ENCODE results near the gene BPTF. TPM values are rescaled to one million over a fixed set of nuclear protein-coding genes. Genes with fewer than 3 reads are reported as not detected.
"Not testable (repeated sequence)": the region's sequence is repeated elsewhere in the genome, so short reads cannot be mapped to it uniquely, and the experiment has no call there.

Gene BPTF
- total and polyA plus RNA-seq, 2 donors = 29.8 to 48.5 TPM

- DNase-seq (ENCODE audit: low read depth in 6 of 9, low spot score in 9 of 9) = no peak
- H3K27me3 ChIP-seq (ENCODE audit: control insufficient read depth in 2 of 2, insufficient read depth in 1 of 2, low read length in 1 of 2) = peaks cover 36 to 52% of the 10 kb centered on the region in 2 donors
- peaks cover 7 to 20% of the 10 kb centered on the region in 2 donors for H3K4me1 ChIP-seq (ENCODE audit: control insufficient read depth in 2 of 2, insufficient read depth in 2 of 2, low read length in 2 of 2)
- WGBS = 90% methylated on average over 2 of the region's 2 CpGs
- no peaks in the 10 kb centered on the region for H3K36me3 ChIP-seq (ENCODE audit: control insufficient read depth in 2 of 2, insufficient read depth in 2 of 2, low read length in 1 of 2)
- no peak overlapping the region for H3K4me3 ChIP-seq (ENCODE audit: low read length in 2 of 2)
- H3K9me3 ChIP-seq (ENCODE audit: control insufficient read depth in 2 of 2, insufficient read depth in 1 of 2, low read length in 1 of 2) = no peaks in the 10 kb centered on the region
- H3K27ac ChIP-seq (ENCODE audit: low read depth in 1 of 2, low read length in 1 of 2) = no peak overlapping the region
These were observed 173.2 kb downstream of the BPTF start for GRCh38 chr17:67998466-67998865.

GRCh38 chr17:67999291-67999911 is 174.1 kb downstream of the BPTF start:
- Histone ChIP-seq H3K27me3 (ENCODE audit: control insufficient read depth in 2 of 2, insufficient read depth in 1 of 2, low read length in 1 of 2) (peaks cover 27 to 44% of the 10 kb centered on the region in 2 donors), H3K27ac (ENCODE audit: low read depth in 1 of 2, low read length in 1 of 2) (no peak overlapping the region), H3K4me3 (ENCODE audit: low read length in 2 of 2) (no peak overlapping the region), H3K4me1 (ENCODE audit: control insufficient read depth in 2 of 2, insufficient read depth in 2 of 2, low read length in 2 of 2) (peaks cover 7 to 15% of the 10 kb centered on the region in 2 donors), H3K36me3 (ENCODE audit: control insufficient read depth in 2 of 2, insufficient read depth in 2 of 2, low read length in 1 of 2) (no peaks in the 10 kb centered on the region), H3K9me3 (ENCODE audit: control insufficient read depth in 2 of 2, insufficient read depth in 1 of 2, low read length in 1 of 2) (no peaks in the 10 kb centered on the region)
- WGBS = over 99% methylated on average over 3 of the region's 3 CpGs
- no peak for DNase-seq (ENCODE audit: low read depth in 6 of 9, low spot score in 9 of 9)

DNA sequence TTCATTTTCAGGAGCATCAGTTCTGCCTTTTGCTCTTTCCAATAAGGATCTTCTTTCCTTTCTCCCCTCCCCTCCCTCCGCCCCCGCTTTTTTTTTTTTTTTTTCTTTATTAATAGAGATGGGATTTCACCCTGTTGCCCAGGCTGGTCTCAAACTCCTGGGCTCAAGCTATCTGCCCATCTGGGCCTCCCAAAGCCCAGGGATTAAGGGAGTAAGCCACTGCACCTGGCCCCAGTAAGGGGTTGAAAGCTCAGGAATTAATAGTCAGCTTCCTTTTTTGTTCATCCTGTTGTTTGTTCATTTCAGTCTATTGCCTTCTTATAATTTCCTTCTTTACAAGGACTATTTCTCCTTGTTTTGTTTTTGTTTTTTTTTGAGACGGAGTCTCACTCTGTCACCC is 178.9 kb downstream of the BPTF start:
- no peak overlapping the region for H3K4me3 ChIP-seq (ENCODE audit: low read length in 2 of 2)
- WGBS = 91% methylated on average over 3 of the region's 3 CpGs

DNA sequence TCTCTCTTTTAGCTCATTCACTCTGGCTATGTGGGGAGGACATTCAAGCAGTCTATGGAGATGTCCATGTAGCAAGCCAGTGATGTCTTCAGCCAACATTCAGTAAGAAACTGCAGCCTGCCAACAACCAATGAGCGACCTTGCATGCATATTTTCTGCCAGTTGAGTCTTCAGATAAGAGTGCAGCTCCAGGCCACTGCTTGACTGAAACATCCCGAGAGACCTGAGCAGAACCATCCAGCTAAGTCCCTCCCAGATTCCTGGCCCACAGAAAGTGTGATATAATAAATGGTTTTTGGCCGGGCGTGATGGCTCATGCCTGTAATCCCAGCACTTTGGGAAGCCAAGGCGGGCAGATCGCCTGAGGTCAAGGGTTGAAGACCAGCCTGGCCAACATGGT is 181.5 kb downstream of the BPTF start:
- Histone ChIP-seq H3K9me3 (ENCODE audit: control insufficient read depth in 2 of 2, insufficient read depth in 1 of 2, low read length in 1 of 2) (peaks cover 0 to 2% of the 10 kb centered on the region in 2 donors), H3K36me3 (ENCODE audit: control insufficient read depth in 2 of 2, insufficient read depth in 2 of 2, low read length in 1 of 2) (no peaks in the 10 kb centered on the region), H3K27me3 (ENCODE audit: control insufficient read depth in 2 of 2, insufficient read depth in 1 of 2, low read length in 1 of 2) (no peaks in the 10 kb centered on the region), H3K4me3 (ENCODE audit: low read length in 2 of 2) (no peak overlapping the region), H3K27ac (ENCODE audit: low read depth in 1 of 2, low read length in 1 of 2) (no peak overlapping the region), H3K4me1 (ENCODE audit: control insufficient read depth in 2 of 2, insufficient read depth in 2 of 2, low read length in 2 of 2) (peaks cover 0 to 3% of the 10 kb centered on the region in 2 donors)
- DNase-seq (ENCODE audit: low read depth in 6 of 9, low spot score in 9 of 9) = no peak
- 93% methylated on average over 6 of the region's 6 CpGs for WGBS

More for the DNA sequence above, 178.9 kb downstream of the BPTF start:
- Histone ChIP-seq H3K36me3 (ENCODE audit: control insufficient read depth in 2 of 2, insufficient read depth in 2 of 2, low read length in 1 of 2) (no peaks in the 10 kb centered on the region), H3K27me3 (ENCODE audit: control insufficient read depth in 2 of 2, insufficient read depth in 1 of 2, low read length in 1 of 2) (peaks cover 0 to 3% of the 10 kb centered on the region in 2 donors), H3K9me3 (ENCODE audit: control insufficient read depth in 2 of 2, insufficient read depth in 1 of 2, low read length in 1 of 2) (no peaks in the 10 kb centered on the region), H3K27ac (ENCODE audit: low read depth in 1 of 2, low read length in 1 of 2) (no peak overlapping the region), H3K4me1 (ENCODE audit: control insufficient read depth in 2 of 2, insufficient read depth in 2 of 2, low read length in 2 of 2) (no peaks in the 10 kb centered on the region)
- no peak for DNase-seq (ENCODE audit: low read depth in 6 of 9, low spot score in 9 of 9)

DNA sequence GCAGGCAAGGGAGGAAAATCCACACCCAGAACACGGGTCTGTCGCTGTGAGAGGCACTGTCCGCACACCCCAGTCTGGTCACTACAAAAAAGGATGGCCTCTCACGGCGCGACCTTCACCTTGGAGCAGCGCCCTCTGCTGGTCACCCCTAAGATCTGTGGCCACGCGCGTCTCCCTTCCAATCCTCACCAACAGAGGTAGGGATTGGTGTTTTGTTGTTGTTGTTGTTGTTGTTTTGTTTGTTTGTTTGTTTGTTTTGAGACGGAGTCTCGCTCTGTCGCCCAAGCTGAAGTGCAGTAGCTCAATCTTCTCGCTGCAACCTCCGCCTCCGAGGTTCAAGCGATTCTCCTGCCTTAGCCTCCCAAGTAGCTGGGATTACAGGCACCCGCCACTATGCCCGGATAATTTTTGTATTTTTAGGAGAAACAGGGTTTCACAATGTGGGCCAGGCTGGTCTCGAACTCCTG is 185.9 kb downstream of the BPTF start:
- Histone ChIP-seq H3K4me1 (ENCODE audit: control insufficient read depth in 2 of 2, insufficient read depth in 2 of 2, low read length in 2 of 2) (peaks cover 0 to 3% of the 10 kb centered on the region in 2 donors), H3K9me3 (ENCODE audit: control insufficient read depth in 2 of 2, insufficient read depth in 1 of 2, low read length in 1 of 2) (peaks cover 0 to 2% of the 10 kb centered on the region in 2 donors), H3K36me3 (ENCODE audit: control insufficient read depth in 2 of 2, insufficient read depth in 2 of 2, low read length in 1 of 2) (no peaks in the 10 kb centered on the region), H3K4me3 (ENCODE audit: low read length in 2 of 2) (no peak overlapping the region), H3K27me3 (ENCODE audit: control insufficient read depth in 2 of 2, insufficient read depth in 1 of 2, low read length in 1 of 2) (no peaks in the 10 kb centered on the region), H3K27ac (ENCODE audit: low read depth in 1 of 2, low read length in 1 of 2) (no peak overlapping the region)
- DNase-seq (ENCODE audit: low read depth in 6 of 9, low spot score in 9 of 9) = peak in 2 of 9 donors; percentile 38 to 41
- 44% methylated on average over 20 of the region's 20 CpGs for WGBS

GRCh38 chr17:68013385-68013784 is 188.1 kb downstream of the BPTF start:
- H3K27me3 ChIP-seq (ENCODE audit: control insufficient read depth in 2 of 2, insufficient read depth in 1 of 2, low read length in 1 of 2) = no peaks in the 10 kb centered on the region
- H3K36me3 ChIP-seq (ENCODE audit: control insufficient read depth in 2 of 2, insufficient read depth in 2 of 2, low read length in 1 of 2) = no peaks in the 10 kb centered on the region
- H3K27ac ChIP-seq (ENCODE audit: low read depth in 1 of 2, low read length in 1 of 2) = no peak overlapping the region
- H3K4me1 ChIP-seq (ENCODE audit: control insufficient read depth in 2 of 2, insufficient read depth in 2 of 2, low read length in 2 of 2) = peaks cover 0 to 3% of the 10 kb centered on the region in 2 donors
- no peak for DNase-seq (ENCODE audit: low read depth in 6 of 9, low spot score in 9 of 9)
- H3K4me3 ChIP-seq (ENCODE audit: low read length in 2 of 2) = no peak overlapping the region
- H3K9me3 ChIP-seq (ENCODE audit: control insufficient read depth in 2 of 2, insufficient read depth in 1 of 2, low read length in 1 of 2) = peaks cover 0 to 2% of the 10 kb centered on the region in 2 donors

- WGBS = 95% methylated on average over 11 of the region's 11 CpGs
- Histone ChIP-seq H3K36me3 (ENCODE audit: control insufficient read depth in 2 of 2, insufficient read depth in 2 of 2, low read length in 1 of 2) (no peaks in the 10 kb centered on the region), H3K4me3 (ENCODE audit: low read length in 2 of 2) (no peak overlapping the region), H3K27ac (ENCODE audit: low read depth in 1 of 2, low read length in 1 of 2) (no peak overlapping the region), H3K4me1 (ENCODE audit: control insufficient read depth in 2 of 2, insufficient read depth in 2 of 2, low read length in 2 of 2) (peaks cover 4 to 6% of the 10 kb centered on the region in 2 donors), H3K9me3 (ENCODE audit: control insufficient read depth in 2 of 2, insufficient read depth in 1 of 2, low read length in 1 of 2) (peaks cover 0 to 2% of the 10 kb centered on the region in 2 donors), H3K27me3 (ENCODE audit: control insufficient read depth in 2 of 2, insufficient read depth in 1 of 2, low read length in 1 of 2) (peaks cover 0 to 2% of the 10 kb centered on the region in 2 donors)
- no peak for DNase-seq (ENCODE audit: low read depth in 6 of 9, low spot score in 9 of 9)
These were observed 189.9 kb downstream of the BPTF start for GRCh38 chr17:68015081-68015723.

DNA sequence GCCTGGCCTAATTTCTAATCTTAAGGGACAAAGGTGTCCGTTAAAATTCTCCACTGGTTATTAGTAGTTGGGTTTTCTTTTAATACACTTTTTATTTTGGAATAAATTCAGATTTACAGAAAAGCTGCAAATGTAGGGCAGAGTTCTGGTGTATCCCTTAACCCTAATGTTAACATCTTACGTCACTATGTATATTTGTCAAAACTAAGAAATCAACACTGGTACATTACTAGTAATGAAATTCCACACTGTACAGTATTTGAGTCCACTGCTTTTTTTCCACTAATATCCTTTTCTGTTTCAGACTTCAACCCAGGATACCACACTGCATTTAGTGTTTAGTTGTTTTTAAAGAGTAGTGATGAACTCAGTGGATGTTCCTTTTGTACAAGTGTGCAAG is 191.5 kb downstream of the BPTF start:
- Histone ChIP-seq H3K27ac (ENCODE audit: low read depth in 1 of 2, low read length in 1 of 2) (no peak overlapping the region), H3K4me3 (ENCODE audit: low read length in 2 of 2) (no peak overlapping the region), H3K36me3 (ENCODE audit: control insufficient read depth in 2 of 2, insufficient read depth in 2 of 2, low read length in 1 of 2) (no peaks in the 10 kb centered on the region), H3K27me3 (ENCODE audit: control insufficient read depth in 2 of 2, insufficient read depth in 1 of 2, low read length in 1 of 2) (peaks cover 0 to 3% of the 10 kb centered on the region in 2 donors), H3K4me1 (ENCODE audit: control insufficient read depth in 2 of 2, insufficient read depth in 2 of 2, low read length in 2 of 2) (peaks cover 8 to 9% of the 10 kb centered on the region in 2 donors), H3K9me3 (ENCODE audit: control insufficient read depth in 2 of 2, insufficient read depth in 1 of 2, low read length in 1 of 2) (no peaks in the 10 kb centered on the region)
- DNase-seq (ENCODE audit: low read depth in 6 of 9, low spot score in 9 of 9) = no peak
- WGBS = 100% methylated on average over 2 of the region's 2 CpGs

GRCh38 chr17:68018493-68018892 is 193.2 kb downstream of the BPTF start:
- H3K36me3 ChIP-seq (ENCODE audit: control insufficient read depth in 2 of 2, insufficient read depth in 2 of 2, low read length in 1 of 2); H3K27me3 ChIP-seq (ENCODE audit: control insufficient read depth in 2 of 2, insufficient read depth in 1 of 2, low read length in 1 of 2); H3K4me1 ChIP-seq (ENCODE audit: control insufficient read depth in 2 of 2, insufficient read depth in 2 of 2, low read length in 2 of 2); H3K27ac ChIP-seq (ENCODE audit: low read depth in 1 of 2, low read length in 1 of 2); H3K4me3 ChIP-seq (ENCODE audit: low read length in 2 of 2); H3K9me3 ChIP-seq (ENCODE audit: control insufficient read depth in 2 of 2, insufficient read depth in 1 of 2, low read length in 1 of 2); DNase-seq (ENCODE audit: low read depth in 6 of 9, low spot score in 9 of 9): not testable (repeated sequence)
- 95% methylated on average over 21 of the region's 21 CpGs for WGBS

Data from thymus (tissue), 11 donors.